ENCODE data around the gene UBE2N.
"Not testable (repeated sequence)": the region's sequence is repeated elsewhere in the genome, so short reads cannot be mapped to it uniquely, and the experiment has no call there.

UBE2N gene

DNA sequence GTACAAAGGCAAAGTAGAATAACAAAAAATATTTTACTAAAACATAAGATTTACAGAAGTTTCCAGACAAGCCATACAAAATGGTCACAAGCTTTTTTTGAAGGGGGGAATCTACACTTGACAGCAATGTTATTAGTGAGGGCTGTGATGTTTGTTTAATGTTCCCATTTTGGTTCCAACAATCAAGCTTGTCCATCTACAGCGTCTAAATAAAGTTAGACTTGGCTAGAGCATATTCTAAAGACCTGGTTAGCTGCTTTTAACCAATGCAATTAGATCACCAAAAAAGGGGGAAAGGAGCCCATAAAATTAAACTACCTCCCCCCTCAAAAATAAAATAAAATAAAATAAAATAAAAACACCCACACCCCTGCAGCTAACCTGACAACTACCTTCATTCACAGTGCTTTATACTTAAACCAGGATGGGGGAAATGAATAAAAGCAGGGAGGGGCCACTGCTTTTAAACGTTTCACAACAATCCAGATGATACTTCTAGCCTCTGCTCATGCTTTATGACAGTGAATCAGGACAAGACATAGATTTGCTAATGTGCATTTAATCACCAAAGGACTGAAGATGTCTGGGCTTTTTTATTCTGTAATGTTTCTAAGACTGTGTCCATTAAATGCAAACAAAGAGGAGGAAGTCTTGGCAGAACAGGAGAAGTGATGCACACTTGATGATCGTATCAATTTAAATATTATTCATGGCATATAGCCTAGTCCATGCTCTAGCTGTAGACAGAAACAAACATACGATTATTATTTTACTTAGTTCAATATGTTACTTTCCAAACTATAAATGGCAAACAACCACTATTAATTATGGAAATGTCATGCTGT lies 32.2 kb downstream of the UBE2N start:
- DNase-seq = not testable (repeated sequence)

DNA sequence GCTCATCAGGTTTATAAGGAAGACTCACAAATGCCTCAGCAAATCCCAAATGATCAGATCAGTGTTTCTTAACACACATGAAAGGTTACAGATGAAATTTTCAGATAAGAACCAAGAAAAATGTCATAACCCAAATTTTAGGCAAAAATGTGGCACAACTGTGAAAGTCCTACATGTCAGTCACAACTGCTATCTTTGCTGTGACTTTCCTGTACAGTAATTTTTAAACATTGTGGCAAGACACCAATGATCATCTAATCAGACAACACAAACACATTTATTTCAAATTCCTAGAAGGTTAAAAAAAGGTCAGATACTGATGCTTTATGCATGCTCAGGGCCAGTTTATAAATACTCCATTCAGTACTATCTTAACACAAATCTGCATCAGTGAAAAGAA lies 32.9 kb downstream of the UBE2N start:
- DNase-seq = no peak

DNA sequence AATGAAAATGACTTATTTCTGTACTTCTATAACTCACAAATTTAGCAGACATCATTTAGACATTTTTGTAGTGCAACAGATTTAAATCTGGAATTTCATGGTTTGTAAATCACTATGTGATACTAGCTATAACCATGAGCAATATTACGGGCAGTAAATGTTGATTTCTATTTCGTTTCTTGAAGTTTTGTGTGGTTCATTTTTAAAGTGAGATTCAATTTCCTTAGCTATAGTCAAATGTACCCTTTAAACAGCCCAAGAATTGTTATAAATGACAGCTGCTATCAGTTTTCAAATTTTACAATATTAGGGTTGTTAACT lies 33.8 kb downstream of the UBE2N start:
- DNase-seq = no peak

DNA sequence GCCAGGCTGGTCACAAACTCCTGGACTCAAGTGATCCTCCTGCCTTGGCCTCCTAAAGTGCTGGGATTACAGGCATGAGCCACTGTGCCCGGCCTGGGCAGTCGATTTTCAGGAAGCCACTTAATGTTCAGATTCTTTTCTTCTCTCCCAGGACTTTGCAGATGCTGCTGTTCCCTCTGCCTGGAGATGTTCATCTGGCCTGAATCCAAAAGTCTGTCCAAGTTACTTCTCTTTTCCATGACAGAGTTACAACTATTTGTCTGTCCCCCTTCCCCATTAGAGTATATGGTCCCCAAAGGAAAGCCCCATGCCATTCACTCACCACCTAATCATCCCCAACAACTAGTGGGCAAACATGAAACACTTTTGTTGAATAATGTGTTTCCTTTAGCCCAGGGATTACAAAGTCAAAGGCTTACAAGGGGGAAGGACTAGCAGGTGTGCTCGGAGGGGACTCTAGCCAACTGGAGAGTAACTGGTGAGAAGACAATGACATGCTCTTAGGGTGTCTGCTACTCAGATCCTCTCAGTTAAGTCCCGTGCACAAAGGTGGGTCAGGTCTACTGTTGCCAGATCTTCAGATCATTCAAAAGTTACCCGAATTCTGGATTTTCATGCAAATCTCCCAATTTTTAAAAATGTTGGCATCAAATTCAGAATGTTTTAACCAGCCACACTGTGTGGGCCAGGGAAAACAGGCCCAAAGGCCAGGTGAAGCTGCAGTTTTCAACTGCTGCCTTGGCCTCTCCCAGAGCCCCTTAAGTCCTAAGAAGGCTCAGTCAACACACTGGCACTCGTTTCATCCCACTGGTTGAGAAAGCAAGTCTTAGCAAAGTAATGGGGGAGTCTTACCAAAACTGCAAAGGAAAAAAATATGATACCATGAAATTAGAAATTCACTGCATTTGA lies 34.4 kb downstream of the UBE2N start:
- DNase-seq = no peak

DNA sequence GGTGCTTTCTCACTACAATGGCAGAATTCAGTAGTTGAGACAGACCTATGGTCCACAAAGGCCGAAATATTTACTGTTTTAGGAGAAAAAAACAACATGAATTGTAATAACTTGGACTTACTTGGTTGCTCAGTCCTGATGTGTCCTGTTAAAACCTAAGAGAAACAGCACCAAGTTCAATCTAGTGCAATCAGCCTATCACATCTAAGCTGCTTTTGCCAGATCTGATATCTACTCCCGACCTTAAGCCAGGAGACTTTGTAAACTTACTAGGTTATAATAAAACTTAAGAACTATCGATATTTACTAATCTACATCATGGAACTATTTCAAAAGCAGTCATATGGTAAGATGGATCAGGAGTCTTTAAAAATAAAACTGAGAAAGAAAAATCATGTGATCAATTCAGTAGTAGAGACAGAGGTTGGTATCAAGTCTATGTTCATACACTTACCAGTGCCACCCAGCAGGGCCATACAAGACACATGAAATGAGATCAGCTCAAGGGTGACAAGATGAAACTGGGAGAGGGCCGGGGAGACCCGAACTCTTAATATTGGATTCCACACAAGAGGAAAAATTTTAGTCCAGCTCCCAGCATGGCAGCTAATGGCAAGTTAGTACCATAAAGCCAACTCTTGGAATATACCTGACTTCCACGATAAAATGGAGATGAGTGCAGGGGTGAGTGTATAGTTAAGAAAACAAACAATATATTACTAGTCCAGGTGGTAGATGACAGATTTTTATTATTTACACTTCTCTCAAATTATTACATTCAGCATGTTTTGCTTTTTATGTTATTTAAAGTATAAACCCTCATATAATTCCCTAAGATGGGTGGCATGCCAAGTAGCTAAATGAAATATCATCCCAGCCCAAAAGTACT lies 36.5 kb downstream of the UBE2N start:
- DNase-seq = no peak

DNA sequence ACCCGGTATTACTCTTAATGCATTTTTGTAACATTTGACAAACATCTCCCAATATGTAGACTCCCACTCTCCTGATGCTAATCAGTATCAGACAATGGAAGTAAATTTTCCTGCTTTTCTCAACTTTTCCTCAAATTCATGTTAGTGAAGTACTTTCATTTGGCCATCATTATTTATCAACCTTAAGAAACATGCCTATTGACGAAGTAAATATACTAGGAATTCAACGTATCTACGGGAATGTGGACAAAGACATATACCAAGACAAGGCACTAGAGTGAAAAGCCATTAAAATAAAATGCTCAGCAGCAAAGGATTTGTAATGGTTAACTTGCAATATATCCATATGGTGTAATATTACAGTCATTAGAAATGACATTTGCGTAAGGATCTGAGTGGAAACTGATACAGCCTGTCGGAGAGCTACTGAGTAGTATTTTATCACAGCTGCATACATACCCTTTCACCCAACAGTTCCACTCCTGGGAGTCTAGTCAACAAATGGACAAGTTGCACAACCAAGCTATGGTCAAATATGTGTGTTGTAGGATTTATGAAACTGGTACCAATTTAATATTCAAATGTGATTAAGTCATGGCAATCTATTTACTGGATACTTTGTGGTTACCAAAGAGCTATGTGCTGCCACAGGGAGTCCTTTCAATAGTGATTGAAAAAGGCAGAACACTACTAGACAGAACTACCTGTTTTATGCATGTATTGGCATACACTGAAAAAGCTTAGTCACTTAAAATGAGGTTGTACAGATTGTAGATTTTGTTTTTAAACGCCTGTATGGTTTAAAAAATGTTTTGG lies 37.6 kb downstream of the UBE2N start:
- no peak for DNase-seq

DNA sequence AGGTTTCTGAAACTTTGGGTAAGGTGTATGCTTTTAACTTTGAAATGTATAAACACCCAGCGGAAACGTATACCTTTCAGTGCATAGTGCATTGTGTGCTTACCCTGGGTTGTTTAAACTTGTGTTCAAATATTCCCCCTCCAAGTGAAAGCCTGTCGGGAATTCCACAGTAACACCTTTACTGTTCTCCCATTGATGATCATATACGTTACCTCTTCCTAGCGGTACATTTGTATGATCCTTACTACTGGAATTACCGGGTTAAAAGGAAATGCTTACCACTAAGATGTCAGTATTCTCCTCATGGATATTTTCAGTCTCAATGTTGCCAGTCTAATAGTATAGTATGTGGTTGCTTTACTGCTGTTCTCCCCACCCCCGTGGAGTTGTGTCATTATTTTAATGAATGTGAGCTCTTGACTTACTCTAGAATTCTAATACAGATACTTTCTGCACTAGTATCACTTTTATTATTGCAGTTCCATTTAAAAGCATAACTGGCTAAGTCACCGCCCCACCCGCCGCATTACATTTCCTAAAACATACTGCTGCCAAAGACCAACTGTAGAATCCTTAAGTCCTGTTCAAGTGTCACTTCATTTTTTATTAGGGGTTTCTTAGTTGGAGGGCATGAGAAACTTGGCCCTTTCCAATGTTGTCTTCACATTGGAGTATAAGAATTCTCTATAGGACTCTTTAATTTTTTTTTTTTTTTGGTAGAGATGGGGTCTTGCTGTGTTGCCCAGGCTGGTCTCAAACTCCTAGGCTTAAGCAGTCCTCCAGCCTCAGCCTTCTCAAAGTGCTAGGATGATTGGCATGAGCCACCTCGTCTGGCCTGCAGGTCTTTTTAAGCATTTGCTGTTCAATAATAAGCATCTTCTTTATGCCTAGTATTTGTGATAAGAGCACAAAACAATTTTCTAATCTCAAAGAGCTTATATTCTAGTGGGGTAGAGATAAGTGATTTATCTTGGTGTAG lies 39.1 kb downstream of the UBE2N start:
- DNase-seq = no peak

DNA sequence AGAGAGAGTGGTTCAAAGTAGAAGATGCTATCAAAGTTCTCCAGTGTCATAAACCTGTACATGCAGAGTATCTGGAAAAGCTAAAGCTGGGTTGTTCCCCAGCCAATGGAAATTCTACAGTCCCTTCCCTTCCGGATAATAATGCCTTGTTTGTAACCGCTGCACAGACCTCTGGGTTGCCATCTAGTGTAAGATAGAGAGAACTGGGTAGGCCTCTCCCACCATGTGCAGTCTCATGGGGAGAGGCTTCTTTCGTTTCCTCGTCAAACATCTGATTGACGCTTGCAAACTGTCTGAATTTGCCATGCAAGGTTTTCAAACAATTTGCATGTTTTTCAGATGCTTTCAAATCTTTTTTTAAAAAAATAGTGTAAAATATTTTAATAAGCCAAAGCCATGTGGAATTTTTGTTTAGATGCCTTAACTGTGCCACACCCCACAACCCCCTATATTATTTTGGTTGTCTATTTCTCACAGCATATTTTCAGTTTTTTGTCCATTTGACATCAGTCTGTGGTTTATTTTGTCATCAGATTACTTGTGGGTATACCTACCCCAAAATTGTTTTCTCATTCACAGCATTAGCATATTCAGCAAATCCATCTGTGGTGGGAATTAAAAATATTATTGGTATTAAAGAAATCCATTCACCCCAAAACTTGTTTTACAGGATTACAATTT lies 42.4 kb downstream of the UBE2N start:
- not testable (repeated sequence) for DNase-seq

DNA sequence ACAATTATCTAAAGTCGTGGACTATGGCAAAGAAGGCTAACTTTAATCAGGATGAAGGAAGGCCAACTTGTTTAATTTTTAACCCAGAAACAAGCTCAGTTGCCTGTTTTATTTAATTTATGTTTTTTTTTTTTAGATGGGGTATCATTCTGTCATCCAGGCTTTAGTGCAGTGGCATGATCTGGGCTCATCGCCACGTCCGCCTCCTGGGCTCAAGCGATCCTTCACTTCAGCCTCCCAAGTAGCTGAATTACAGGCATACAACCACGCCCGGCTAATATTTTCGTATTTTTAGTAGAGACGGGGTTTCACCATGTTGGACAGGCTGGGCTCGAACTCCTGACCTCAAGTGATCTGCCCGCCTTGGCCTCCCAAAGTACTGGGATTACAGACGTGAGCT lies 44.3 kb downstream of the UBE2N start:
- DNase-seq = no peak

DNA sequence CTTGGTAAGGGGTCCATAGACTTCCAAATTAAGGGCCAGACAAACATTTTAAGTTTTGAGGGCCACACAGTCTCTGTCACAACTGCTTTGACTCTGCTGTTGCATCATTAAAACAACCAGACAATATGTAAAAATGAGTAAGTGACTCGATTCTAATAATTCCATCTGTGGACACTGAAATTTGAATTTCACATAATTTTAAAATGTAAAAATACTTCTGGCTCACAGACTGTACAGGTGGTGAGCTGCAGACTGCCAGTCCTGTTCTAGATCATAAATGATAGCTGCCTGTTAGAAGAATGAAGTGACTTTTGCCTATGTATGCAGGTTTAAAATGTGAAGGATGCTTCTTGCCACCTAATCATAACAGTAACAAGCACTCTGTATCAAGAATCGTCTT lies 48.3 kb downstream of the UBE2N start:
- no peak for DNase-seq

DNA sequence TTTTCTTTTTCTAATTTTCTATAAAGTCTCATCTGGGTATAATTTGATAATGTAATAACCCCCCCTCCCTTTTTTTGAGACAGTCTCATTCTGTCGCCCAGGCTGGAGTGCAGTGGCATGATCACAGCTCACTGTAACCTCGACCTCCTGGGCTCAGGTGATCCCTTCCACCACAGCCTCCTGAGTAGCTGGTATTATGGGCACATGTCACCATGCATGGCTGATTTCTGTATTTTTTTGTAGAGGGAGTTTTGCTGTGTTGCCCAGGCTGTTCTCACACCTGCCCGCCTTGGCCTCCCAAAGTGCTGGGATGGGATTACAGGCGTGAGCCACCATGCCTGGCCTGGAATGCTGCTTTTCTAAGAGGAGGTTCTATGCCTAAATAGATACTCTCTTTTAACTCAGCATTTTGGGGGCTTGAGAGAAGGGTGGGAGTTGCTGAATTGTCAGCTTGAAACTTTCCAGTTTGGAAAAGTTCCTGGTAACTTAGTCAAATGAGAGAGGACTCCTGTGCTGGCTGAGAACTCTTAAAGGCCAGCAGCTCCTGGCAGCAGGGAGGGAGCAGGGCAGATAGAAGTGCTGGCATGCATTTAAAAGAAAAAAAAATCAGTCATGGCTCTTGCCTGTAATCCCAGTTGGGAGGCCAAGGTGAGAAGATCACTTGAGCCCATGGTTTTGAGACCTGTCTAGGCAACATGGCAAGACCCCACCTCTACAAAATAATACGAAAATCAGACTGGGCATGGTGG lies 51.0 kb downstream of the UBE2N start:
- DNase-seq = no peak

DNA sequence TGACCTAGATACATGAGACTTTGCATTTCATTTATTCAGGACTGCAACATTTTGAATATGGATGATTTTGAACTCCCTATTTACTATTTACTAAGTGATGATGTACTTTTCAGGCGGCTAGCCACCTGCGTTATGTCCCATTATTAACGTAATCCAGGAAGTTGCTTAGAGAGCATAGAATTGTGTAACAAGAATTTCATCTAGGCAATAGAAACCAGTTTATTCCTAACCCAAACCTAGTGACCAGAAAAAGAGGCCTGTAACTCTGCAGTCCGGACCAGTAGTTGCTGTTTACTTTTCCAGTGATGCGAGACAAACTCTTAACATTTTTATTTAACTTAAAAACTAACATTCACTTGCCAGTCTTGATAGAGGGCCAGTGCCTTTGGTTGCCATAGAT lies 51.7 kb downstream of the UBE2N start:
- DNase-seq = no peak

DNA sequence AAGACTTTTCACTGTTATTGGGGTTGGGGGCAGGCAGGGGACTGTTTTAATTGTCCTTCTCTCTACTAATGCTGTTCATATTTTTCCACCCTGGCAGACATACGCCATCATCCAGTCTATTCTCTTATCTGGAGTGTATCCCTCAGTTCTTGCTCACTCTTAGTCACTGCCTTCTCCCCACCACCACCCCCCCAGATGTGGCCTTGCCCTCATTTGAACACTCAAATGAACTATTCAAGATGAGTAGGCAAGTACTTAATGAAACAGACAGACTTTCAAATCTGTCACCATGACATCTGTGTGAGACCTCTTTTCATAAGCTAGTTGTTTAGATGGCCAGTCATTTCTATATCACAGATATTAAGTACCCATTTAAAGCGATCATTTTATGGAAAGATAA lies 54.0 kb downstream of the UBE2N start:
- DNase-seq = no peak

DNA sequence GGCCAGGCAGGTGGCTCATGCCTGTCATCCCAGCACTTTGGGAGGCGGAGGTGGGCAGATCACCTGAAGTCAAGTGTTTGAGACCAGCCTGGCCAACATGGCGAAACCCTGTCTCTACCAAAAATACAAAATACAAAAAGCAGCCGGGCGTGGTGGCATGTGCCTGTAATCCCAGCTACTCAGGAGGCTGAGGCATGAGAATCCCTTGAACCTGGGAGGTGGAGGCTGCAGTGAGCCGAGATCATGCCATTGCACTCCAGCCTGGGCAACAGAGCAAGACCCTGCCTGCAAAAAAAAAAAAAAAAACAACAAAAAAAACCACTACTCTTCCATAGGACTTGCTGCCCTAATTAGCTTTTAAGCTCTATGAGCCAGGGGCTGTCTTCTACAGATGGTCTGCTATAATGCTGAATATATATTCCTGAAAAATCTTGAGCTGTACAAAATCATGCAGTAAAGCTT lies 59.7 kb downstream of the UBE2N start:
- not testable (repeated sequence) for DNase-seq

DNA sequence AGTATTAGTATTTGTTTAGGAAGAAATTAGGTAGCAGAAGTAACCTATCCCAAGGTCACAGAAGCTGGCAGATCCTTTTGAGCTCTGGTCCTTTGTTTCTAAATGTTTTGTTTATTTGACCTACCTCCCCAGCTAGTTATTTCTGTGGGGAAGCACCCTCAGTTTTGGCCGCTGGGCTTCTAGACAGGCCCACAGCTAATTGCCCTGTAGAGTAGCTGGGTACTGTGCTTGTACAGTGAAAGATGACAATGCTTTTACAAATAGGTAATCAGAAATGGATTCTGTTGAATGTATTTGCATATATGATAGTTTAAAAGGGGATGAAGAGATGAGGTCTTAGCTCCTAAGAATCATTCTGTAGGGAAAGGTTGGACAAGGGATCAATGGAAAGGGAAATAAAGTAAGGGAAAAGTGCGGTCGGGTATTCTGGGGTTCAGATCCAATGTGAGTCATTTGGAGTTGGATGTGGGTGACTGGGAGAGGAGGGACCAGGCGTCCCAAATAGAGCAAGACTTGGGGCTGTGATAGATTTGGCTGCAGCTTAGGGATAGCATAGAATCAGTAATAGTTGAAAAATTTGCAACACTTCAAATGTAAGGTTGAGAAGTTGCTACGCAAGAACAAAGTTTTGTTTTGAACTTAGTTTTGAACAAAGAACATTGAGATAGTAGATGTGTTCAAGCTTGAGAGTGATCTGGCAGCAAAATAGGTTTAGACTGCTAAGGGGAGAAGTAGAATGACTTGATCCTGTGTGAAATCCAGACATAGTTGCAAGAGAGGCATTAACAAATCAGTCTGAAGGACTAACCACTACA lies 60.4 kb downstream of the UBE2N start:
- DNase-seq = no peak

DNA sequence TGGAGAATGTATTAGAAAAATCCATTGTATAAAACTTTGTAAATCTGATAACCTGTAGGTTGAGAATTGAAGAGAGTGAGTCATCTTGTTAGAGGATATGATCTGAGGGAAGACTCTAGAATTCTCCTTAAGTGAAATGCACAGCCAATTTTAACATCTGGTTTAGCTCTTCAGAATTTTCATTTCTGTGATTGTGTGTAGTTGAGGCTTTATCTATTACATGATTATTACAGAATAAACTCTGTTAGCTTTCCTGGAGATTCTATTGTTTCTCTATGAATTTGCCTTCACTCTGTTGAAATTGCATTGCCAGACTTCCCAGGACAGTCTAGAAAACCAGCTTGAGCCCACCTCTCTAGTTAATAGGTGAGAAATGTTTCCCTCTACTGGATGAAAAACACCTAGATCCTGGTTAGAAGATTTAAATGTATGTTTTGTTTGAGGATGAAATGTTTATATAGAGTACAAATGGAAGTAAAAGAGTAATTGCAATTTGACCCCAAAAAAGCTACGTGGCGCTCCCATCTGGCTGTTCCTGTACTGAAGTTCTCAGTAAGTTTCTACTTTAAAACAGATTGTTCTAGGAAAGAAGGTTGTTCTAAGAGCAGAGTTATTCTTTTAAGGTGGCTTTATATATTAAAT lies 61.1 kb downstream of the UBE2N start:
- no peak for DNase-seq

DNA sequence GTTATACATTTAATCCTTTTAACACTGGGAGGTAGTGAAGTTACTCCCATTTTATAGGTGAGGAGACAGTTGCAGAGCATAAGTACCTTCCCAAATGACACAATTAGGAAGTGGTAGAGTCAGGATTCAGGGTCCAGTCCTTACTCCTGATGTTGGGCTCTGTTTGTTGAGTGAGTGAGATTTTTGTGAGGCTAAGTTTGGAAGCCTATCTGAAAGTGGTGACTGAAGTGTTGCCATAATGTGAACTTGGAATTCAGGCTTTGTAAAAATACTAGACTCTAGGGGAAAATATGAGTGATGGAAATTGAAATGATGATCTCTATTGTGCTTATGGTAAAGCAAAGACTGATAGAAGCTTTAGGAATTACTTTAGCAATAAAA lies 61.8 kb downstream of the UBE2N start:
- DNase-seq = no peak

DNA sequence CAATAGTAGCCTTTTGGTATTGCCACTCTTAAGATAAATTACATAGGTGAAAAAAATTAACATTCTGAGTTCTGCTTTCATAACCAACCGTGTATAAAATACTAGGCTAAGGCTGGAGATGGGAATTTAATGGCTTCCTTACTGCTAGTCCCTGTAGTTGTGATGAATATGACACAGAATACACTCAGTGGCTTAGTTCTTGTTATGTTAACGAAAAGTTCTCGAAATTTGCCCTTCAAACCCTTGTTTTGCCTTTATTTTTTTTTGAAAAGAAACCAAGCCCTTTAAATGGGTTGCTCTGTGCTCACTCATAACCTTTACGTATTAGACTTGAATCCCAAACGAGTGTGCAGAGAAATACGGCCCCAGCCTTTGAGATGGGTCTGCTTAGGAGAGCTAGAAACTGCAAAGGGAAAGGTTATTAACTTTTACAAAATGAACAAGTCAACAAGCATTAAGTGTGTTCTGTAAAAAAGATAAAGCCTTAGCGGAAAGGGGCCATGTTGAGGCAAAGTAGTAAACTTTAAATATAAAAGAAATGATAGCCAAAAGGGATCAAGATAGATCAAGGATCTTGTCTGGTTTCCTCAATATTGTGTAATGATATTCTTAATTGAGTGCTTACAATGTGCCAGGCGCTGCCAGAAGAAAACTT lies 62.3 kb downstream of the UBE2N start:
- no peak for DNase-seq

All from activated gamma-delta T cell treated with Interleukin-2 at 50 U/mL for 16 hours (primary cell).